ENCODE measurements around the gene STIMATE. TPM values are rescaled to one million over a fixed set of nuclear protein-coding genes. Genes with fewer than 3 reads are reported as not detected.

The STIMATE gene
- total RNA-seq, 1 donor from 2014 or later = 28.8 TPM

GRCh38 chr3:52800079-52800478 lies 97.3 kb downstream of the STIMATE start:
- no peaks in the 10 kb centered on the region for H3K27me3 Mint-ChIP-seq (ENCODE audit: low read depth)
- no peaks in the 10 kb centered on the region for H3K9me3 Mint-ChIP-seq
- no peak overlapping the region for H3K27ac Mint-ChIP-seq
- no peak overlapping the region for H3K4me3 Mint-ChIP-seq
- peaks cover 24% of the 10 kb centered on the region for H3K4me1 Mint-ChIP-seq
- TF ChIP-seq, protein P1, sequence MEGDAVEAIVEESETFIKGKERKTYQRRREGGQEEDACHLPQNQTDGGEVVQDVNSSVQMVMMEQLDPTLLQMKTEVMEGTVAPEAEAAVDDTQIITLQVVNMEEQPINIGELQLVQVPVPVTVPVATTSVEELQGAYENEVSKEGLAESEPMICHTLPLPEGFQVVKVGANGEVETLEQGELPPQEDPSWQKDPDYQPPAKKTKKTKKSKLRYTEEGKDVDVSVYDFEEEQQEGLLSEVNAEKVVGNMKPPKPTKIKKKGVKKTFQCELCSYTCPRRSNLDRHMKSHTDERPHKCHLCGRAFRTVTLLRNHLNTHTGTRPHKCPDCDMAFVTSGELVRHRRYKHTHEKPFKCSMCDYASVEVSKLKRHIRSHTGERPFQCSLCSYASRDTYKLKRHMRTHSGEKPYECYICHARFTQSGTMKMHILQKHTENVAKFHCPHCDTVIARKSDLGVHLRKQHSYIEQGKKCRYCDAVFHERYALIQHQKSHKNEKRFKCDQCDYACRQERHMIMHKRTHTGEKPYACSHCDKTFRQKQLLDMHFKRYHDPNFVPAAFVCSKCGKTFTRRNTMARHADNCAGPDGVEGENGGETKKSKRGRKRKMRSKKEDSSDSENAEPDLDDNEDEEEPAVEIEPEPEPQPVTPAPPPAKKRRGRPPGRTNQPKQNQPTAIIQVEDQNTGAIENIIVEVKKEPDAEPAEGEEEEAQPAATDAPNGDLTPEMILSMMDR (IDR thresholded peaks at IDR 0.05; ENCODE audit: unreplicated experiment) = no peak
- no peak for DNase-seq (ENCODE audit: low spot score in 2 of 2, unreplicated experiment in 2 of 2)
- H3K36me3 Mint-ChIP-seq = no peaks in the 10 kb centered on the region

DNA sequence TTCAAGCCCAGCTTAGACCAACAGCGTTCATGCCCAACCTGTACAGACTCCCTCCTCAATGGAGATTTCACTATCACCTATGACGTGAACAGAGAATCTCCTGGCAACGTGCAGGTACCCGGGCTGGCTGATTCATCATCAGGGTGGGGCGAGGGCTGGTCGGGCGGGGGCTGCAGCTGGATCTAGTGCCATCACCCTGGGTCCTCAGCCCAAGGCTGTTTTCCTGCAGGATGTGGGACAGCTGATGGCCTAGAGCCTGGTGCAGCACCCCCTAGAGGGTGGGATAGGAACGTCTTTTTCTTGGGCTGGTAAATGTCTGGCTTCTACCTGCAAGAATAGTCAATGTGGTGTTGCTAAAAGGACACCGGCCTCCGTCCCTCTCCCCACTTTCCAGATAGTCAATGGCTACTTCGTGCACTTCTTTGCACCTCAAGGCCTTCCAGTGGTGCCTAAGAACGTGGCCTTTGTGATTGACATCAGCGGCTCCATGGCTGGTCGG lies 98.3 kb downstream of the STIMATE start:
- Mint-ChIP-seq H3K27me3 (ENCODE audit: low read depth) (no peaks in the 10 kb centered on the region), H3K36me3 (no peaks in the 10 kb centered on the region), H3K4me1 (peaks cover 24% of the 10 kb centered on the region), H3K27ac (peak overlapping the region; percentile 39), H3K4me3 (no peak overlapping the region), H3K9me3 (no peaks in the 10 kb centered on the region)
- DNase-seq (ENCODE audit: low spot score in 2 of 2, unreplicated experiment in 2 of 2) = no peak
- TF ChIP-seq, protein P1 (IDR thresholded peaks at IDR 0.05; ENCODE audit: unreplicated experiment) = peak; percentile 40

DNA sequence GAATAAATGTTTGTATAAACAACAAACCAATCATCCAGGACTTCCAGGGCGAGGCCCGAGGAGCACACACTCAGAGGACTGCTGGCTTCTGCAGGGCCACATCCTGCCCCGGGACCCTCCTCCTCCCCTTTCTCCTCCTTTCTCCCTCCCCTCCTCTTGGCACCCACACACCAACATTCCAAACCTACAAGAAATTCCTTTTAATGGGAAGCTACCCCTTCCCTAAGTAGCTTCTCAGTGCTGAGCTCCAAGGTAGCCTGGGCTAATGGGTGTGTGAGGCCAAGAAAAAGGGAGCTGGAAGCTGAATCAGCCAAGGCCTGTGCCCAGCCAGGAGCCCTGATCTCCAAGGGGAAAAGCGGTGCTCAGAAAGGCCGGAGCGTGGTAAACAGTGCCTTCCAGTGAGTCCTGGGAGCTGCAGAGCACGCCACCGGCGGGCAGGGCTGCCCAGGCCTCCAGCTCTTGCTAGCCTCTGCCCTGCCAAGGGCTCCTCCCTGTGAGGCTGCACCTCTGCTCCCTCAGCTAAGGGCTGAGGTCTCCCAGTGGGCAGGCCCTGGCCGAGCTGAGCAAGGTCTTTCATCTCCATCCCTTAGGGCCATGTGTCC lies 98.9 kb downstream of the STIMATE start:
- Mint-ChIP-seq H3K36me3 (no peaks in the 10 kb centered on the region), H3K4me1 (peaks cover 24% of the 10 kb centered on the region), H3K27ac (no peak overlapping the region), H3K4me3 (no peak overlapping the region), H3K27me3 (ENCODE audit: low read depth) (no peaks in the 10 kb centered on the region), H3K9me3 (no peaks in the 10 kb centered on the region)
- no peak for DNase-seq (ENCODE audit: low spot score in 2 of 2, unreplicated experiment in 2 of 2)
- TF ChIP-seq, protein P1 (IDR thresholded peaks at IDR 0.05; ENCODE audit: unreplicated experiment) = no peak

DNA sequence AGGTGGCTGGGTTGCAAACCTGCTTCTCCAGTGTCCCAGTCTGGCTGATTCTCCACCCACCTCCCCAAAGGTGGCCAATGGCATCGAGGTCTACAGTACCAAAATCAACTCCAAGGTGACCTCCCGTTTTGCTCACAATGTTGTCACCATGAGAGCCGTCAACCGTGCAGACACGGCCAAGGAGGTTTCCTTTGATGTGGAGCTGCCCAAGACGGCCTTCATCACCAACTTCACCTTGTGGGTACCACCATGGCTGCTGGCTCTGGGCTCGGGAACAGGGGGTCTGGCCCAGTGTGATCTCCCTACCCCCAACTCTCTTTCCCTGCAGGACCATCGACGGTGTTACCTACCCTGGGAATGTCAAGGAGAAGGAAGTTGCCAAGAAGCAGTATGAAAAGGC lies 100.9 kb downstream of the STIMATE start:
- no peak overlapping the region for H3K4me3 Mint-ChIP-seq
- TF ChIP-seq, protein P1 (IDR thresholded peaks at IDR 0.05; ENCODE audit: unreplicated experiment) = no peak
- DNase-seq (ENCODE audit: low spot score in 2 of 2, unreplicated experiment in 2 of 2) = no peak
- H3K4me1 Mint-ChIP-seq = peaks cover 12% of the 10 kb centered on the region
- no peaks in the 10 kb centered on the region for H3K27me3 Mint-ChIP-seq (ENCODE audit: low read depth)
- no peaks in the 10 kb centered on the region for H3K9me3 Mint-ChIP-seq
- no peaks in the 10 kb centered on the region for H3K36me3 Mint-ChIP-seq
- H3K27ac Mint-ChIP-seq = no peak overlapping the region

DNA sequence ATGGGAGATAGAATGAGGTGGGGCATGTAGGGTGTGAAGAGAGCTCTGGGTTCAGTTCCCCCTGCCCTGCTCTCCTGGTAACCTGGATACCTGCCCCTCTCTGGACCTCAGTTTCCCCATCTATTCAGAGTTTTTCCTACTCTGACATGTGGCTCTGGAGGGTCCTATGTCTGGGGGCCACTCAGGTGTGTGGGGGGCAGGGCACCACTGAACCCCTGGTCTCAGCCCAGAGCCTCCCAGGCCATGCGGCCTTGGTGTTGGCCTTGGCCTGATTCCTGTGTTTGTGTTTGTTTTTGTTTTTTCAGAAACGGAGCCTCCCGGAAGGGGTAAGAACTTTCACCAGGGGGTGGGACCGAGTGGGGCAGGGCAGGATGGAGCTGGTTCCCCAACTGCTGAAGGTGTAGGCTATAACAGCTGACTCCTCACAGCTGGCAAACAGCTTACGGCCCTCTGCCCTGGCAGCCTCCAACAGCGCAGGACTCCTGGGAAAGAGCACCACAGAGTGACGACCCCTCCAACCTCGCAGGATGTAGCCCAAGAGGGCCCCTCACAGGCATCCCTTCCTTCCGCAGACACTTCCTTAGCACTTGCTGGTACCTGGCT lies 101.9 kb downstream of the STIMATE start:
- TF ChIP-seq, protein P1 (IDR thresholded peaks at IDR 0.05; ENCODE audit: unreplicated experiment) = no peak
- no peaks in the 10 kb centered on the region for H3K9me3 Mint-ChIP-seq
- no peak overlapping the region for H3K27ac Mint-ChIP-seq
- no peak overlapping the region for H3K4me3 Mint-ChIP-seq
- no peaks in the 10 kb centered on the region for H3K36me3 Mint-ChIP-seq
- H3K4me1 Mint-ChIP-seq = peaks cover 10% of the 10 kb centered on the region
- DNase-seq (ENCODE audit: low spot score in 2 of 2, unreplicated experiment in 2 of 2) = no peak
- no peaks in the 10 kb centered on the region for H3K27me3 Mint-ChIP-seq (ENCODE audit: low read depth)
